Osteocyte (in vitro differentiated cells): ENCODE measurements around the gene ADAMTS6. TPM values are rescaled to one million over a fixed set of nuclear protein-coding genes. Genes with fewer than 3 reads are reported as not detected.

Experiments
- DNase-seq: peaks from one replicate; pipeline ENCODE4 v3.0.0; 2021; ENCODE audit warnings: mixed read lengths; ENCODE audit not compliant: unreplicated experiment; ENCODE audit errors: extremely low spot score
- H3K27ac Mint-ChIP-seq: one replicate; pipeline ENCODE4 v1.8.0; 2021; ENCODE audit warnings: mild to moderate bottlenecking, mixed read lengths; ENCODE audit not compliant: unreplicated experiment
- H3K27me3 Mint-ChIP-seq: one replicate; pipeline ENCODE4 v1.8.0; 2021; ENCODE audit warnings: mixed read lengths; ENCODE audit not compliant: unreplicated experiment
- H3K36me3 Mint-ChIP-seq: one replicate; pipeline ENCODE4 v1.8.0; 2021; ENCODE audit warnings: mixed read lengths; ENCODE audit not compliant: unreplicated experiment
- H3K4me1 Mint-ChIP-seq: one replicate; pipeline ENCODE4 v1.8.0; 2021; ENCODE audit warnings: mixed read lengths; ENCODE audit not compliant: unreplicated experiment
- H3K4me3 Mint-ChIP-seq: one replicate; pipeline ENCODE4 v1.8.0; 2021; ENCODE audit warnings: mild to moderate bottlenecking, moderate library complexity, mixed read lengths; ENCODE audit not compliant: unreplicated experiment
- H3K9me3 Mint-ChIP-seq: one replicate; pipeline ENCODE4 v1.8.0; 2021; ENCODE audit warnings: mixed read lengths; ENCODE audit not compliant: unreplicated experiment
- CTCF ChIP-seq: fragments of 200-600 bp; sonication (generic); IDR thresholded peaks from 2 replicates; pipeline ENCODE4 v1.5.0; 2021; ENCODE audit warnings: antibody characterized with exemption, mild to moderate bottlenecking, moderate library complexity
- total RNA-seq: library from RNA; stranded (reverse); gene quantifications from 2 replicates; pipeline ENCODE4 v1.2.1, GENCODE V29; 2021

Gene ADAMTS6
- total RNA-seq, 1 donor from 2014 or later, result 4.7 TPM

GRCh38 chr5:65125591-65126541, 355.9 kb downstream of the ADAMTS6 start:
- TF ChIP-seq CTCF, result no peak
- Mint-ChIP-seq H3K4me1 (peaks cover 19% of the 10 kb centered on the region), H3K27ac (no peak overlapping the region), H3K27me3 (no peaks in the 10 kb centered on the region), H3K36me3 (no peaks in the 10 kb centered on the region), H3K9me3 (no peaks in the 10 kb centered on the region), H3K4me3 (no peak overlapping the region)
- DNase-seq, result no peak

GRCh38 chr5:65121880-65122436, 359.8 kb downstream of the ADAMTS6 start:
- no peaks in the 10 kb centered on the region for H3K27me3 Mint-ChIP-seq
- H3K36me3 Mint-ChIP-seq, result peaks cover 5% of the 10 kb centered on the region
- H3K9me3 Mint-ChIP-seq, result peaks cover 12% of the 10 kb centered on the region
- no peak overlapping the region for H3K27ac Mint-ChIP-seq
- no peak for TF ChIP-seq CTCF
- DNase-seq, result no peak
- peaks cover 3% of the 10 kb centered on the region for H3K4me1 Mint-ChIP-seq
- no peak overlapping the region for H3K4me3 Mint-ChIP-seq

DNA sequence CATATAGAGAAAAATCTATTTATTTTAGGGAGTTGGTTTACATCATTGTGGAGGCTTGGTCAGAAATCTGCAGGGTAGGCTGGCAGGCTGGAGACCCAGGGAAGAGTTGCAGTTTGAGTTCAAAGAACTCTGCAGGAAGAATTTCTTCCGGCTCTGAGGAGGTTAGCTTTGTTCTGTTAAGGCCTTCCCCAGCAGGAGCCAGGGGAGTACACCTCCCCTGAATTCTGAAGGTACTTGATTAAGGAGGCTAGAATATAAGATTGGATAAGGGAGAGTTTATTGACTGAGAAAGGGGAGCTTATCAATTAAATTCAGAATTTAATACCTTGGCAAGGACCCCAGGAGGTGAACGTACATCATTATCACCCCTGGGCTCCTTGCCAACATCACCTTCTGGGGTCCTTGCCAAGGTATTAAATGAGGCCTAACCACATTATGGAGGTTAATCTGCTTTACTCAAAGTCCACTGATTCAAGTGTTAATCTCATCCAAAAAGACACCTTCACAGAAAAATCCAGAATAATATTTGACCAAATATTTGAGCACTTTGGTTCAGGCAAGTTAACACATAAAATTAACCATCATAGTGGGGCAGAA, 361.3 kb downstream of the ADAMTS6 start:
- DNase-seq, result no peak
- Mint-ChIP-seq H3K27me3 (no peaks in the 10 kb centered on the region), H3K36me3 (peaks cover 5% of the 10 kb centered on the region), H3K4me1 (no peaks in the 10 kb centered on the region), H3K27ac (no peak overlapping the region), H3K4me3 (no peak overlapping the region), H3K9me3 (peaks cover 12% of the 10 kb centered on the region)
- no peak for TF ChIP-seq CTCF

- no peak for TF ChIP-seq CTCF
- H3K4me3 Mint-ChIP-seq, result no peak overlapping the region
- no peaks in the 10 kb centered on the region for H3K4me1 Mint-ChIP-seq
- no peak for DNase-seq
- peaks cover 12% of the 10 kb centered on the region for H3K9me3 Mint-ChIP-seq
- peaks cover 5% of the 10 kb centered on the region for H3K36me3 Mint-ChIP-seq
- no peak overlapping the region for H3K27ac Mint-ChIP-seq
- no peaks in the 10 kb centered on the region for H3K27me3 Mint-ChIP-seq
Measured at GRCh38 chr5:65117525-65117924, 364.2 kb downstream of the ADAMTS6 start.

DNA sequence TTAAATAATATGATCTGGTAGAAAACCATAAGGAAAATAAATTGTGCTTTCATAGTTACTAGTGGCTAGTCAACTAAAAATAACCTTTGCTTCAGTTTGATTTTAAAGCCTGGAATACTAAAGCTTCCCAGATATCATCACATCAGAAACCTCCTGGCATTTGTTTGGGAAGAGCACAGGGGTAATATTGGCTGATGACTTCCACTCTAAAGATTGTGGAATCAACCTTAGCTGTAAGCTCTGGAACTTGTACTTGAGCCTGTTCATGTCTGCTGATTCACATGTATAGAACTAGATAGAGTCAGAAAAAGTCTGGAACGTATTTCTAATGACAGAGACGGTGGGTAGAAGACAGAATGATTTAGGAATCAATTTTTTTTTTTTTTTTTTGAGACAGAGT, 367.9 kb downstream of the ADAMTS6 start:
- Mint-ChIP-seq H3K27ac (no peak overlapping the region), H3K9me3 (peaks cover 21% of the 10 kb centered on the region), H3K4me1 (no peaks in the 10 kb centered on the region), H3K27me3 (no peaks in the 10 kb centered on the region), H3K4me3 (no peak overlapping the region), H3K36me3 (peaks cover 5% of the 10 kb centered on the region)
- no peak for DNase-seq
- TF ChIP-seq CTCF, result no peak
